NCI-H2081 treated with DMSO at 0.1 percent for 48 hours (cell line): ENCODE measurements around the gene TRIM66.

ENCODE experiments used
- DNase-seq: peaks from one replicate; lab custom pipeline; 2025; lab: John Stamatoyannopoulos, UW

TRIM66 gene

DNA sequence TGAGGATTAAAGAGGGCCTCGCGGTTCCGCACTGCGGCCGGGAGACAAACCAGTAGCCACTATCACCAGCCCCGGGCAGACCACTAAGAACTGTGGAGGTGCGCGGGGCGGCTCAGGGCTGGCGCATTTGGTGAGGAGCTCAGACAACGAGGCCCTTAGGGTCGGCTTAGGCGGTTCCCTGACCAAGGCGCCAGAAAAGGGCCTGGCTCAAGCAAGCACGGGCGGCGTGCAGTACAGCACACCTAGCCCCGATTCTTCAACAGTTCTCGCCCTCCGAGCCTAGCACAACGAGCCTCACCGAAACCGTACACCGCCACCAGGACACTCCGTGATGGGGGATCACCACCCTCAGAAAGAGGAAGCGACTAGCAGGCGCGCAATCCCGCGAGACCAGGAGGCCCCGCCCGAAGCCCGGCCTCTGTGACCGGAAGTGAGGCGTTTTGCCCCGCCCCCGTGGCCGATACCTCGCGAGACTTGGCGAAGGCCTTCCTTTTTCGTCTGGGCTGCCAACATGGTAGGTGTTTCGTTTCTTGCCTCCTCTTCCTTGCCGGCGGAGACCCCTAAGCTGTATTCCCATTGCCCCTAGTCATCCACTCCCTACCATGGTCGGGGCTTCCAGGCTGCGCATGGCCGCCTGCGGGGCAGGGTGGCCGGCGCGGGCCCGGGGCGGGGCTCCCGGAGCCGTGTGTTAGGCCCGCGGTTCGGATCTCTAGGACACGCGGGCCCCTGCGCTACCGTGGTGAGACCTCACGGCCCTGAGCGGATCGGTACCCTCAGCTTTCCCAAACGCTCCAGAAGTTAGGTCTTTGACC is at the start of gene TRIM66, which contains the start of gene RPL27A:
Gene TRIM66 (minus strand): TSS at position 363 of the 812 bp plus-strand sequence. CDS start 10,391 bp downstream, outside the sequence.
Gene RPL27A (plus strand): TSS at position 490 of the 812 bp plus-strand sequence. CDS start 22 bp downstream, at position 512.
- DNase-seq = peak; percentile 83

GRCh38 chr11:8731647-8732323 is 49.3 kb upstream of the TRIM66 start:
- no peak for DNase-seq

GRCh38 chr11:8730697-8731020 is 48.2 kb upstream of the TRIM66 start:
- no peak for DNase-seq

DNA sequence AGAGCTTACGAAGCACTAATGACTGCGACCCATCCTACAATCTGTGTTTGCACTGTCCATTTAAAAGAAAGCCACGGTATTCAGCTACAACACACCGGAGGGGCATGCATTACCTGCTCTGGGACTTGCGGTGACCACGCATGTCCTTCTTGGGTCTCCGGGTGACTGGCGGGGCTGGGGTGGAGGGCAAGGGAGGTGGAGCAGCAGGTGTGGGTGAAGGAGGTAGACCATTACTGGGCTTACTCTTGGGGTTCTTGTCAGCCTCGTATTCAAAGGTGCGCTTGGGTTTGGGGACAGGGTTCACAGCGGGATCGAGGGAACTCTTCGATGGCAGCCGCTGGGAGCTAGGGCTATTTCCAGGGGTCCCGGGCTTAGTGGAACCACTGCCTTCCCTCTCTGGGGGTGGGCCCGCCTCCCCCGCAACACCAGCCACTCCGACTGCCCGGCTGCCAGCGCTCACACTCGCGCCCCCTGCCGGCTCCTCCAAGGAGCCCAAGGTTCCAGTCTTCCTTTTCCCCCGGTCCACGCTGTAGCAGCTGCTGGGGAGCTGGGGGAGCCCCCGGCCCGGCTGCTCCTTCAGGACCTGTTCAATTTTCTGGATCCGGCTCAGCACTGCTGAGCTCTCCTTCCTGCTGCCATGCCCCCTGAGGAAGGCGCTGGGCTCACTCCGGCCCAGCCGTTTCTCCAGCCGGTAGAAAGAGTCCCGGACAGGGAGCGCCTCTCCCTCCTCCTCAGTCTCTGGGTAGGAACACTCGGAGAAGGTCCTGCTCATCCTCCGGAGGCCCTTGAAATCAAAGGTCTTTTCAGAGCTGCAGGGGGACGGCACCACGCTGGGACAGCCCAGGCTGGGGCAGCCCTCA is 47.6 kb upstream of the TRIM66 start:
- no peak for DNase-seq

GRCh38 chr11:8729067-8729466 is 46.6 kb upstream of the TRIM66 start:
- no peak for DNase-seq

- no peak for DNase-seq
Measured at GRCh38 chr11:8728563-8728962, 46.1 kb upstream of the TRIM66 start.

GRCh38 chr11:8726395-8726794 is 43.9 kb upstream of the TRIM66 start:
- no peak for DNase-seq

DNA sequence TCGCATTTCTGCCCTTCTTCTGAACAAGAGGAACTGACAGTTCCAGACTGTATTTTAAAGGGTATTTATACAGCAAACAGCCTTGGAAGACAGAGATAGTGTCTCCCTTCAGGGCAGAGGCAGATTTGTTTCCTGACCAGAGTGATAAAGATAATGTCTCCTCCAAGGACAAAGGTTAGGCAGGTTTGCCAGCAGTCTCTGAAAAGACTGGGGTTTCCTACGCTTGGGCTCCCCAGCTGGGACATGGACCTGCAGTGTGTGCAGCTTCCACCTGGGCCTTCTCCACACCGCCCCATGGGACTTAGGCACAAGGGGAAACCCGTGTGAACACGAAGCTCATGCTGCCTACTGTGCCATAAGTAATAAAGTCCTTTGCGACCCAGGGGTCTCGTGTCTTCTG is 42.2 kb upstream of the TRIM66 start:
- DNase-seq = no peak

DNA sequence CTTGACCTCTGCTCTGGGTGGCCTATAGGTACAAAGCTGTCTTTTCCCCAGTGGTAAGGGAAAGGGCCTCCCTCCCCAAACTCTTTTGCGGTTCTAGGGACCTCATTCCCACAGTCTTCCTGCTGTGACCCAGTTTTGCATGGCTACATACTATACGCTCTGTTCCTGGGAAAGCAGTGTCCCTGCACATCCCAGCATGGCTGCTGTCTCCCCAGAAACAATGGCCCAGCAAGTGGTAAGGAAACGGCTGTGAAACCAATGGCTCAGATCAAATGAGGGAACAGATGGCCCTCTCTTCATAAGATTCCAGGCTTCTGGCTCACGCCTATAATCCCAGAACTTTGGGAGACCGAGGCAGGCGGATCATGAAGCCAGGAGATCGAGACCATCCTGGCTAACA is 41.2 kb upstream of the TRIM66 start:
- DNase-seq = no peak

- no peak for DNase-seq
Measured at GRCh38 chr11:8722809-8723208, 40.3 kb upstream of the TRIM66 start.

GRCh38 chr11:8721609-8722500 is 39.4 kb upstream of the TRIM66 start:
- DNase-seq = no peak

DNA sequence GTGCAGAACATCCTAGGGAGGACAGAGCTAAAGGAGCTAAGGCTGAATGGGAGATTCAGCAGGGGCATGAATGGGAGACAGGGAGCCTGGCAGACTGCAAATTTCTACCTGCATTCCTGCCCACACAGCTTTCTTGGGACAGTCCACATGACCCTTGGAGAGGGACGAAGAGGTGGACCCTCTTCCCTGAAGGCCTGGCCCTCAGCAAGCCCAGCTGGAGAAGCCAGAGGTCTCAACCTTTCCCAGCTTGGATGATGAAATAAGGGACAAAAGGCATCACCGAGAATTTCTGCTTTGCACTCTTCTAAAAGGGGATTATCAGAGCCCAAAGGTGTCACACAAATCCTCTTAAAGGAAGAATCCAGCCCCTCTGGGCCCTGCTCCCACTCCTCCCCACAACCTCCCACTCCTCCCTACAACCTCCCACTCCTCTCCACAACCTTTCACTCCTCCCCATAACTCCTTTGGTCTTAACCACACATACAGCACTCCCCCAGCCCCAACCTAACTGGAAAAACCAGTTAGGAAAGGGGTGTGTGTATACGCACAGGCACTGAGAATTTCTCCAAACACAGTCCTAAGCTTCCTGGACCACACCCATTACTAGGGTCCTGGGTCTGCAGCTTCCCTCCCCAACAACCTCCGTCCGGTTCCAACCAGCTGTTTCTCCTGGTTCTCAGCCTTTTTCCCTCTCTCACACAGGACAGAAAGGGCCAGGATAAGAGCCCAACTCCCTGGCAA is 38.6 kb upstream of the TRIM66 start:
- DNase-seq = no peak

DNA sequence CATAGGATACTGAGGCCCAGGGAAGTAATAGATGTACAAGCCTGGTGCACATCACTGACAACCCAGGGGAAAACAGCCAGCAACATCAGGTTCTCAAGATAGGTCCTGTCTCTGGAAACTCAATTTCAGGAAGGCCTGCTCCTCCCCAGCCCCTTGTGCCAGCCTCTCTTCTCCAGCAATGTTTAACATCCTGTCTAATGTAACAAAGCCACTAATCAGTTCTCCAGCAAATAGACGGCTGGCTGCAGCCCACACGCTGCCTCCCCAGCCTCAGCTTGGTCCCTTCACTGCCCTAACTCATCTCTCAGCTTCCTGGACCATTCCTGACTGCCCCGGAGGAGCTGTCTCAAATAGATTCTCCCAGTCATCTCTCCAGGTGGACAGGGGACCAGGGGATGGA is 37.9 kb upstream of the TRIM66 start:
- no peak for DNase-seq

GRCh38 chr11:8719721-8720120 is 37.3 kb upstream of the TRIM66 start:
- DNase-seq = no peak

DNA sequence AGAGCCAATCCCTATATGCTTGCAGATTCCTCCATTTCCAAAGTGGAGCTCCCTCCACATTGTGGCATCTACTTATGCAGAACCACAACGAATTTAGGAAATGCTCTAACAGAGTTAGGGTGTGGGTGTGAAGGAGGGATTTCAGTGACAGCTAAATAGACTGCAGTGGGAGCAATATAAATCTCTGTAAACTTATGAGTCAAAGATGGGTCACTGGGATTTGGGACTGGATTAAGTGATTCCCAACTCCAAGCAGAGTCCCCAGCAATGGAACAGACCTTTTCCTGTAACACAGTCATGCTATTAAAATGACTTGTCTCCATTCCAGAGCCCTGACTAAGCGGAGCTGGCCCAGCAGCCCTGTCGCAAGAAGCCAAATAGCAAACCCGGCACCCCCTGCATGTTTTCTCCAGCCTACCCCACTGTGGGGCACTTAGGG is 36.8 kb upstream of the TRIM66 start:
- DNase-seq = no peak

GRCh38 chr11:8717876-8718753 is 35.6 kb upstream of the TRIM66 start:
- DNase-seq = no peak

- DNase-seq = no peak
Measured at GRCh38 chr11:8717544-8717875, 35.0 kb upstream of the TRIM66 start.

DNA sequence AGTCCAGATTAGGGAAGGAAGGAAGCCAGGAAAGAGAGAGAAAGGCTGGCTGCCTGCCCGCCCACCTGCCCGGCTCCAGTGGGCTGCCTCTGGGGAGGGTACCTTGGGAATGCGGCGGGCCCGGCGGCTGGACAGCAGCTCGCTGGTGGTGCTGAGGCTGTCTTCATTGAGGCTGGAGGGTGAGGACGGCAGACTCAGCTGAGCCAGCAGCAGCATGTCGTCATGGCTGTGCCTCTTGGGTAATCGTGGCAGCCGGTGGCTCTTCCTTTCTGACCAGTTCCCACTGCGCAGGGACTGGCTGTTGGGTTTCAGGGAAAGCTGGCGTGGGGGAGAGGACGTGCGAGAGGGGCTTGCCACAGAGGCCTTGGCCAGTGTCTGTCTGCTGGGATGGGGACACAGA is 33.0 kb upstream of the TRIM66 start:
- no peak for DNase-seq

GRCh38 chr11:8714622-8715225 is 32.3 kb upstream of the TRIM66 start:
- DNase-seq = no peak
